HG03025 (cell line): ENCODE data around the gene OLFML2B.
"Not testable (repeated sequence)": the region's sequence is repeated elsewhere in the genome, so short reads cannot be mapped to it uniquely, and the experiment has no call there.

ENCODE experiments used
- ATAC-seq: cut with Tn5 transposase; IDR thresholded peaks from one replicate; pipeline ENCODE4 v1.9.1; 2021; ENCODE audit warnings: mild to moderate bottlenecking, moderate library complexity; ENCODE audit not compliant: unreplicated experiment, low FRiP score

Gene OLFML2B

DNA sequence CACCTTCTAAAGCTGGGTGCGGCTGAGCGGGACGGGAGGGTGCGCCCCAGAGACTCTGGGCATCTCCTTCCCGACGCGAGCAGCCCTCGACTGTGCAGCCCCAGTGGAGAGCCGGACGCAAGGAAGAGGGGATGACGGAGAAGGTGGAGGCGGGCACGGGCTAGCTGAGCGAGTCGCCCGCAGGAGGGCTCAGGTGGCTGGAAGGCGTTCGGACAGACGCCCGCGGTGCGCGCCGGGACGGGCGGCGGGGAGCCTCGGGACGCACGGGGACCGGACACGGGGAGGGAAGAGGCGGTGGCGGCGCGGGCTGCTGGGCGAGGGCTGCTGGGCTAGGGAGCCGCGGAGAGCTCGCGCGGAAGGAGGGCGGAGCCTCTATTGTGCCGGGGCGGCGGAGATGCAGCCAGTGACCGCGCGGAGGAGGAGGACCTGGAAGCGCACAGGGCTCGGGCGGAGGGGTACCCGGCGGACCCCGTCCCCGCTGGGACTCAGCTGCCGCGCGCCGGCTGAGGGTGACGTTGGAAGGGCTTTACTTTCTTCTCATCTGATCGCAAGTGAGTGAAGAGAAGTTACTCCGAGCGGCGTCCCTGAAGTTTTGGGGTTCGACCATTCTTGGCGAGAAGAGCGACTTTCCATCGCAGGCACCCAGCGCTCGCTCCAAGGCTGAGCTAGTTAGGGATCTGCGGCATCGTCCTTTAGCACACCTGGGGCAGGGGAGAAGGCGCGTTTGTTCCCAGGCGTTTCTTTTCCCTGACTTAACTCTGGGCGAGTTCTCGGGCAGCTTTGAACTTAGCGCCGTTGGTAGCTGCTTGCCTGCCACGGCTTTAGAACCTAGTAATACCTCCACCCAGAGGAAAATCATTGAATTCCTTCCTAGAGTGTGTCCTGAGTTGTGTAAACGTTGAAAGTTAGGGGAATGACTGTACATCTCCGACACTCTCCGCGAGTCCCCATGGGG, at the start of gene OLFML2B:
OLFML2B (minus strand) TSS at position 323 of the 955 bp plus-strand sequence. CDS start 439 bp downstream, outside the sequence.
- ATAC-seq: peak; percentile 47

DNA sequence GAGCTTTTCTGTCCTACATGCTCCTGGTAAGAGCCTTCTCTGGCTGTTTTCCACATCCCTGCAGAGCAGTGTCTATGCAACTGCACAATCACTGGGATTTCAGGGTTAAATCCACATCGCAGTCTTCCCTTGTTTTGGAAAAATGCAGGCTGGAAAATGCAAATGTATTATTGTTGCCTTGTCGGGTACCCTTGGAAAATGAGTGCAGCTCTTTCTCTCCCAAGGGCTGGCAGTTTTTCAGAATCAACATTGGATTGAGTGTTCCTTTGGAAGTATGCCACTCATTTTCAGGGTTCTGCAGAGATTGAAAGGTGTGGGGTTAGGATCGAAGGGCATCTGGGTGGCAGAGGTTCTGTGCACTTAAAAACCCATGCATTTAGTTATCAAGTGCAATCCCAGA, 49.1 kb upstream of the OLFML2B start:
- ATAC-seq: no peak

DNA sequence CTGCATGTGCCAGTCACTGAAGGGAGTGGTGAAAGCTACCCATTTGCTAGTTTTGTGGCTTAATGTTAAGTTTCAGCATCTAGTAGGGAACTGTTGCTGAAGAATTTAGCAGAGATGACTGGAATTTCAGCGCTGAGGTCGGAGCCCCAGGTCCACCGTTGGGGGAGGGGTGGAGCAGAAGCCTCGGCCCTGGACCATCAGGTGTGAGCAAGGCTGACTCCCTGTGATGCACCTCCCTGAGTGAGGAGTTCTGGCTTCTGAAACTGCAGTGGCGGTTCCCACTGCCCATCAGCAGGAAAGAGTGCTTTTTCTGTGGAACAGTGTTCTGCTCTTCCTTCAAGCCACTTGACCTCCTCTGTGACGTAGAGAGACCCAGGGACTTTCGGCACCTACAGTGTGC, 47.2 kb upstream of the OLFML2B start:
- ATAC-seq: no peak

DNA sequence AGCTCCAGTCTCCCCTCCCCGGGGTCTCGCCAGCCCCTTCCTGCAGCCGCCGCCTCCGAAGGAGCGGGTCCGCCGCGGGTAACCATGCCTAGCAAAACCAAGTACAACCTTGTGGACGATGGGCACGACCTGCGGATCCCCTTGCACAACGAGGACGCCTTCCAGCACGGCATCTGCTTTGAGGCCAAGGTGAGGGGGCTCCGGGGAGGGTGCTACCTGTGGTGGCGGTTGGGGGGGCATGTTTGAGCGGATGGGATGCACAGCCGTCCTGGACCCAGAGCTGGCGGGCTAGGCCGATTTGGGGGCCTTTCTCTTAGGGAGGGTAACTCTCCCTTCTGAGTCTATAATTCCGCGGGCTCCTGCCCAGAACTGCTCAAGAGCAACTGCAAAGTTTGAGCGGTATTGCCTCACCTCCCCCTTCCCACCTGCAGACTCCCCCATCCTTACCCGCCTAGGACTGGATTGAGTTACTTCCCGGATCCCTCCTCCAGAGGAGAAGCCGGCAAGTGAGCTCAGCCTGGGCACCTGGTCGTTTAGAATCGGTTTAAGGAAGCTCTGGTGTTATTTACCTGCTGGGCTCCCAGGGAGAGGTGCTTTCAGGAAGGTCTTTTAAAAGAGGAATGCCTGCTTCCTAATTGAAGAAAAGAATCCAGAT, 46.6 kb upstream of the OLFML2B start:
- ATAC-seq: no peak

DNA sequence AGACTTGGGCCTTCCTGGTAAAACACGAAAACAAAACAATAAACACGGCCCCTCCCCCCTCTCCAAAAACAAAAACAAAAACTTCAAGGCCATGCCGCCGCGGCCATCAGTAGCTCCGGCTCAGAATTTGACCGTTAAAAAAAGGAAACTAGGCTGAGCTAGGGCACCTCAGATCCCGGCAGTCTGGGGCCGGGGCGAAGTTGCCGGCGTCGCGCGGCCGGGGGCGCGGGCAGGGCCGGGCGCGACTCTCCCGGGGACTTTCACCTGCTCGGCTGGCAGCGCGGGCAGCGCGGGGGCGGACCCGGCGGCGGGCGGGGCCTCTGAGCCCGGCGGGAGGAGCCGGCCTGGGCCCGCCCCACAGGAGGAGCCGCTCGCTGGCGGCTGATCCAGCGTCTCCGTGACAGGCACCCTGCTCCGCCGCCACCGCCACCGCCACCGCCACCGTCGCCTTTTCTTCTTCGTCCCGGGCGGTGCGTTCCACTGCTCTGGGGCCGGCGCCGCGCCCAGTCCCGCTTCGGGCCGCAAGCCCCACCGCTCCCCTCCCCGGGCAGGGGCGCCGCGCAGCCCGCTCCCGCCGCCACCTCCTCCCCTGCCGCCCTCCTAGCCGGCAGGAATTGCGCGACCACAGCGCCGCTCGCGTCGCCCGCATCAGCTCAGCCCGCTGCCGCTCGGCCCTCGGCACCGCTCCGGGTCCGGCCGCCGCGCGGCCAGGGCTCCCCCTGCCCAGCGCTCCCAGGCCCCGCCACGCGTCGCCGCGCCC, 45.8 kb upstream of the OLFML2B start, which contains the start of gene NOS1AP:
NOS1AP (plus strand) TSS at position 358 of the 760 bp plus-strand sequence. CDS start 487 bp downstream, outside the sequence.
- ATAC-seq: peak; percentile 96

DNA sequence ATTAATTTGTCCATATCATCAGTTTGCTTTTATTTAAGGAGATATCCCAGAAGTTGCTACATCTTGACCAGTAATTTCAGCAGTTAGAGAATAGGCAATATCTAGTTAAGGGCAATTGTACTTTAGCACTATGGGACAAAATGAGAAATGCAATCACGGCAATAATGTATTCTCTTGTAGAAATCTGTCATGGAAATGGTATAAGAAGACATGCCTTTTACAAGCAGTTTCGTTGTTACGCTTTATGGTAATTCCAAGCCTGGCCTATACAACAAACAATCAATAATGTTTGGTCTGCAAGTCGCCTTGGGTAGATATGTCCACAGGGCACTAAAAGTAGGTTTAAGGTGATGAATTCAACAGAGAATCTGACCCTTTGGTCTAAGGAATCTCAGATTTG, 44.6 kb upstream of the OLFML2B start:
- ATAC-seq: no peak

DNA sequence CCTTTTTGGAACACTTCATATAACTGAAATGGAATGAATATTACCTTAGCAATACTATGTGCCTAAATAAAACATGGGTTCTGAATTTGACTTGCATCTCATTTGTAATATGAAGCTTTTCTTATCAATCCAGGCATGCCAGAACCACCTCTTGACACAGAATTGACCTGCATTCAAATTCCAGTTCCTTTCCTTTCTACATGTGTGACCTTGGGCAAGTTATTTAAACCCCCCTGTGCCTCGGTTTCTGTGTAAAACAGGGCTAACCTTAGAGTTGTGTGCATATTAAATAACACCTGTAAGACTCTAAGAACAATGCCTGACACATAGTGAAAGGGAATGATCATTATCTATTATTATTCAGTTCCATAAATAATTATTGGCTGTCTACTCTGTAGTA, 43.8 kb upstream of the OLFML2B start:
- ATAC-seq: no peak

DNA sequence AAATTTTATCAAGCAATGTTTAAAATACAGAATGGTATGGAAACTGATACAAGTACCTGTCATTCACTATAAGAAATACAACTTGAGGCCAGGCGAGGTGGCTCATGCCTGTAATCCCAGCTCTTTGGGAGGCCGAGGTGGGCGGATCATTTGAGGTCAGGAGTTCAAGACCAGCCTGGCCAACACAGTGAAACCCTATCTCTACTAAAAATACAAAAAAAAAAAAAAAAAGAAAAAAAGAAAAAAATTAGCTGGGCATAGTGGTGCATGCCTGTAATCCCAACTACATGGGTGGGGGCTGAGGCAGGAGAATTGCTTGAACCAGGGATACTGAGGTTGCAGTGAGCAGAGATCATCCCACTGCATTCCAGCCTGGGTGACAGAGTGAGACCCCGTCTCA, 43.2 kb upstream of the OLFML2B start:
- not testable (repeated sequence) for ATAC-seq

DNA sequence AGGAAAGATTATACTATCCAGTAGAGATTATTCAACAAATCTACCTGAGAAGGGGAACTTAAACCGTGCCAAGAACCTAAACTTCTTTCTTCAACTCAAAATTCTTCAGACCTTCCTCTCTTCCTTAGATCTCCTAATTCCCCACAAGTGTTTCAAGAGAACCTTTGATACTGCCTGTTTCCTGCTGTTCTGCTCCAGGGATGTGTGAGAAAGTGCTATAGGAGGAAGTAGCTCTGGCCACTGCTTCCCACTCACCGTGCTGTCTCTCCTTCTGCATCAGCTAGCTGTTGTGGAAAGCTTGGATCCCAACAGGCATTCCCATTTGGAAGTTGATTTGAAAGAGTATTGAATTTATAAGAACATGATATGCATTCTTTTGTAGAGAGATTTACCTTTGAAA, 41.3 kb upstream of the OLFML2B start:
- no peak for ATAC-seq

DNA sequence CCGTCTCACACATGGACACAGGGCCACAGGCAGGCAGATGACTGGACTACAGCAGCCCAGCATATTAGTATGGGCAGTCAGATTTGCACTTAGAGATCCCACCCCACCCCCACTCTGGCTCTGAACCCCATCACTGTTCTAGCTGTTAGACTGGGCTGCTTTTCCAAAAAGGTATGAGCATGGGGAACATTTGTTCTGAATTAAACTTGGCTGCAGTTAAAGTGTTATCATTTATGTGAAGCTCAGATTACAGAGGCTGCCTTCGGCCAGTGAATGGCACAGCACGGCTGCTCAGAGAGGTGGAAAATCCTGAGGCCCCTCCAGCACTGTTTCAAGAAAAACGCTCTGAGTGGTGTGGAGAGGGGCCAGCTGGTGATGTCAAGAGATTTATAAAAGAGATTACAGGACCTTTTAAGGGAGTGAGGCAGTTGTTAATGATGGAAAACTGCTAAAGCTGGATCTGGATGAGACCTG, 38.9 kb upstream of the OLFML2B start:
- ATAC-seq: no peak

DNA sequence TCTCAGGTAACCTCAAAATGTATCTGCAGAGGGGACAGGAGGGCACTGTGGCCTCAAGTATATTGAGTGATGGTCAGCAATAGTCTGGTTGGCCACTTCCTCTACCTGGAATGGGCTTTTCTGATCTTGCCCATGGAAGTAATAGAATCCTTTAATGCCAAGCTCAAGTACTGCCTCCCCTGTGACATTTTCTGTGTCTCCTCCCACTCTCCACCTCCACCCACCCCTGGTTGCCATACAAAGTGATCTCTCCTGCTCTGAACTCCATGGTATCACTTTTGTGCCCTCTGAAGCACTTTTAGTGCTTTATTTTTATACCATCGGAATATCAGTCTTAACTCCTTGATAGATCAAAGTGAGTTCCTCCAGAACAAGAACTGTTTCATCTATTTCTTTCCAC, 36.6 kb upstream of the OLFML2B start:
- no peak for ATAC-seq

DNA sequence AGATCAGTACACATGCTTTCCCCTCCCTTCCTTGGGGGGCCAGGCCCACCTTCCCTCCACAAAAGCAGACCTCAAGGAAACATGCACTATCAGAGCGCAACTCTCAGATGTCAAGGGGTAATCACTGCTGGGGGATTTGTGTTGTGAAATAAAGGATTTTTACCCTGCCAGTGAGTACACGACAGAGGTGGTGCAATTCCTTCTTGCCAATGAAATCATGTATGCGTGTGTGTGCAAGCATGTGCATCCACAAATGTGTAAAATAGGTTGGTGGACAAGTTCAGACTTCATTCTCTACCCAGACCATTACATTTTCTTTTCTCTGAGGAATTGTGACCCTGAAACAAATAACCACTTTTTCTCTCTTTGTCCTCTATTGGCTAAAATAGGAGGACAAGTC, 36.1 kb upstream of the OLFML2B start:
- no peak for ATAC-seq

DNA sequence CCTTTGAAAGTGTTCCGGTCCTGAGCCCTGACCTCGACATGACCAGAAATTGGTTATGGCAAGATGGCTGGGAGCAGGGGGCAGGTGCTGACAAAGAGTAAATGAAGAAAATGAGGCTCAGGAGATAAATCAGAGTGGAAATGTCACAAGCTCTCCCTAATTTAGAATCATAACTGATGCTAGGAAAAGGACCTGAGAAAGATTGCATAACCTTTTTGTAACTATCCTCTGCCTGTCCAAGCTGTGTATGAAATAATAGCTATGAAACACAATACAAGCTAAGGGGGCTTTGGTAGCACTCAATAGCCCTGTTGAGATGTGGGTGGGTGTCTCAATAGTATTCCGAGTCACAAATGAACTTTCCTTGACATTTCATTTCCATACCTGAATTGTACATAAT, 32.9 kb upstream of the OLFML2B start:
- no peak for ATAC-seq

DNA sequence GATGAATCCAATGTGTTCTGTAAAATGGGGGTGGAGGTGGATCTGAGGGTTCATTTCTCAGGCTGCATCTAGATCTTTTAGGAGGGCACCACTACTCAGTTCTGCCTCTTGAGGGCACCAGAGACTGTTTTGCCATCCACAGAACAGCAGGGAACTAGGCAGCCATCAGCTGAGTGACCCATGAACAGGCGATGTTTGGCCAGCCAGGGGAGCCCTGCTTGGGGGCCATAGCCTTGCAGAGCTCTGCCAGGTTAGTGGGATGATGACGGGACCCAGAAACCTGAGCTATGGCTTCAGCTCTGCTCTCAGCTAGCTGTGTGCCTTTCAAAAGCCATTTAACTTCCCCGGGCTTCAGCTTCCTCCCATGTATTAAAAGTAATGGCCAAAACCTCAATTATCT, 32.4 kb upstream of the OLFML2B start:
- no peak for ATAC-seq

DNA sequence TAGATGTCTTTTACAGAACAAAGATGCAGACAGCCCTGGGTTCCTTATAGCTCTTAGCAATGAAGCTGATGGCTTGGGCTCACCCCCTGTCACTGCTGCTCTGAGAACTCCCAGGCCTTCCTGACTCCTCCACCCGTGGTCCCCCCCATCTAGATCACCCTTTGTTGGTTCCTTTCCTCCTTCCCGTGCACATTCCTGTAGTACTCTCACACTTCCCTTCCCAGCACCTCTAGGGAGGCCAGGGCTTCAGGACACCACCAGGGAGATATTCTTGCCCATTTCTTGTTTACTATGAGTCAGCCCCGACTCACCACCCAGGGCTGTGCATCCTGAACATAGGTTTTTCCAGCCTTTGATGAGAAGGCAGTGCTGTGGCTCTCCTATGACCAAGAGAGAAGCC, 31.4 kb upstream of the OLFML2B start:
- no peak for ATAC-seq

DNA sequence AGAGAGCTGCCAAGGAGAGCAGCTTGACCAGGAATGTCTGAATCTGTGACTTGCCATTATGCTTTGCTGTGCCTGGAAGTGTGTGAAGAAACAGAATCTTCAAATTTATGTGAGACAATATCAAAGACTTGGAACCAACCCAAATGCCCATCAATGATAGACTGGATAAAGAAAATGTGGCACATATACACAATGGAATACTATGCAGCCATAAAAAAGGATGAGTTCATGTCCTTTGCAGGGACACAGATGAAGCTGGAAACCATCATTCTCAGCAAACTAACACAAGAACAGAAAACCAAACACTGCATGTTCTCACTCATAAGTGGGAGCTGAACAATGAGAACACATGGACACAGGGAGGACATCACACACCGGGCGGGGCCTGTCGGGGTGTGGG, 30.3 kb upstream of the OLFML2B start:
- ATAC-seq: not testable (repeated sequence)

DNA sequence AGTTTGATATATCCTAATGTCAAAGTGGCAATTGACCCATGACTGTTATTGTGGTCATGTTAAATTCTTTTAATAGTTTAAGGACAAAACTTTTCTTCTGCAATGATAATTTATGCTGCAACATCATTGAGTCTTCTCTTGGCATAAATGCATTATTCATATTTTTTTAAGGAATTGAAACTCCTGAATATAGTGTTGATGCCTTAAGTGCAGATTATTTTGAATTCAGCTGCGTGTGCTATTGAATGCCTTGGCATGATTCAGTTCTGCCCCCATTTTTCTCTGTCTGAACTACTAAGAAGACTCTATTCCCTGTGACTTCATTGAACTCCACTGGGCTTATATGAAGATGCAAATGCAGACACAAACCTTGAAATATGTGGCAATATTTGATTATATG, 23.3 kb upstream of the OLFML2B start:
- no peak for ATAC-seq

DNA sequence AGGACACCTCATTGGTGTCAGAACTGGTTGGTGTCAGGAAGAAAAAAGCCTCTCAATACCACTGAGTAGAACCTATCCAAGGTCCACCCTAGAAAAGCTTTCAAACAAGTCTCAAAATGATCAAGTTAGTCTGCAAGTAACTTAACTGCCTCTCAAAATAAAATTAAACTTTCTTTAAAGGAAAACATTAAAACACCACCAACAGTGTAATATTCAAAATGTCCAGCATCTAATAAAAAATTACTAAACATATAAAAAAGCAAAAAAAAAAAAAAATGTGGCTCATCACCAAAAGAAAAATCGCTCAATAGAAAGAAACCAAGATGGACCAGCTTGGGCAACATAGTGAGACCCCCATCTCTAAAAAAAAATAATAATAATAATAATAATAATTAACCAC, 18.7 kb upstream of the OLFML2B start:
- ATAC-seq: no peak

DNA sequence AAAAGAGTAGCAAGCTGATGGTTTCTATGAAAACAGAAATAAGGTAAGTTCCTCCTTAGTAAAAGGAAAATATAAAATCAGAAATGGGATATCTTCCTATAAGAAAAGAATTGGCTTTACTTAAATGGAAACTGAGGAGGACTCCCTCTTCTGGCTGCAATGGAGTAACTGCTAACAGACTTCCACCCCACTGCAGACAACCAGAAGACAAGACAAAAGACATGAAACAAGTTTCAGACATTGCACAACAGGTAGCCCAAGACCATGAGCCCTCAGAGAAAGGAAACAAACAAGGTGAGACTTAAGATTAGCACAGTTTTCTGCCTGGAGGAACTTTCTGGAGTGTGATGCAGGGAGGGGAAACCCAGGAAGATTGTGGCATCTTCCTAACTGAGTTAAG, 17.0 kb upstream of the OLFML2B start:
- no peak for ATAC-seq

DNA sequence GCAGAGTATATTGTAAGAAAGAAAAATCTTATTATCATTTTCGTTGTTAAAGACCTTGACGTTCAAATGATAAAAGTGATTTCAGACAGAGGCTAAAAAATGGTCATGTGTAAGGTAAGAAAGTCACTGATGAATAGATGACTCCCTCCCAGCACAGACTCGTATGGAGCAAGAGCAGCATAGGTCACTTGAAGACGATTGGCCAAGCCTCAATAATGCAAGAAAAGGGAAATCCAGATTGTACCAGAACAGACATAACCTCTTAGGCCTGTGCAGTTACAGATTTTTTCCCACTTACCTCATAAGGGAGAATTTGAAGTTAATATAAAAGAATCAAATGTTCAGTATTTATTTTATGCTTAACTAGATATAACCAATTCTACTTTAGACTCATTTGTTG, 16.3 kb upstream of the OLFML2B start:
- no peak for ATAC-seq

DNA sequence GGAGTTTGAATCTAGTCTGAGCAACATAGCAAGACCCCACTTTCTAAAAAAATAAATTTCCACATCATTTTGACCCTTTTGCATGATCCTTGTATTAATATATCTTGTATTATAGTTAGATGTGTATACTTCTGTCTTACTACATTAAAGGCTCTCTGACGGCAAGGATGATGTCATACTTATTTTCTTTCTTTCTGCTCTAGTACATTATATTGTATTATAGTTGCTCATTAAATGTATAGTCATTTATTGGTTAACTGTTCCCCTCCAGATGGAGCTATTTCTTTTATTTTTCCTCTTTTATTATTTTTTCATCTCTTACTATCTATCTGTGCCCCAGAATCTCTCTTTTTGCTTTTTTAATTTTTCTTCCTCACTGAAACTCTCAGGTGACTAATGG, 15.0 kb upstream of the OLFML2B start:
- ATAC-seq: no peak
